Activated T-helper 1 cell treated with anti-CD3 and anti-CD28 coated beads, Interleukin-12 subunit alpha, Interleukin-12 subunit beta, Interleukin-2, Interleukin-4 antibody, amounts not matched to agents 30 ng/mL and 10 ng/mL and 1 ng/mL, durations not matched to agents 14 hours and 24 hours and 36 hours (primary cell): ENCODE measurements around the gene RYR3. TPM values are rescaled to one million over a fixed set of nuclear protein-coding genes. Genes with fewer than 3 reads are reported as not detected.

ENCODE experiments used
- DNase-seq: peaks from one replicate; pipeline ENCODE4 v3.0.0; 2021; ENCODE audit warnings: low spot score
- H3K27ac Mint-ChIP-seq: one replicate; pipeline ENCODE4 v1.8.0; 2021; ENCODE audit warnings: mild to moderate bottlenecking, mixed read lengths
- H3K27me3 Mint-ChIP-seq: one replicate; pipeline ENCODE4 v1.8.0; 2022; ENCODE audit warnings: mild to moderate bottlenecking, moderate library complexity, mixed read lengths; ENCODE audit not compliant: insufficient read depth
- H3K36me3 Mint-ChIP-seq: one replicate; pipeline ENCODE4 v1.8.0; 2021; ENCODE audit warnings: low read depth, mixed read lengths
- H3K4me1 Mint-ChIP-seq: one replicate; pipeline ENCODE4 v1.8.0; 2021; ENCODE audit warnings: low read depth, mixed read lengths
- H3K4me3 Mint-ChIP-seq: one replicate; pipeline ENCODE4 v1.8.0; 2021; ENCODE audit warnings: mild to moderate bottlenecking, moderate library complexity, mixed read lengths
- H3K9me3 Mint-ChIP-seq: one replicate; pipeline ENCODE4 v1.8.0; 2021; ENCODE audit warnings: mixed read lengths
- intact Hi-C: fragments of 100-400 bp; cut with micrococcal nuclease; formaldehyde crosslinking; loops from one replicate; pipeline ENCODE4 v1.15.1; 2024
- total RNA-seq: library from RNA; stranded (reverse); gene quantifications from 2 replicates; pipeline ENCODE4 v1.2.3, GENCODE V29; 2022

RYR3 gene
- total RNA-seq, 1 donor from 2014 or later: not detected

- Mint-ChIP-seq H3K36me3 (no peaks in the 10 kb centered on the region), H3K9me3 (no peaks in the 10 kb centered on the region), H3K27me3 (peaks cover 4% of the 10 kb centered on the region), H3K27ac (no peak overlapping the region), H3K4me1 (no peaks in the 10 kb centered on the region), H3K4me3 (no peak overlapping the region)
- intact Hi-C loops: no loop called here
- DNase-seq: no peak
Observed at GRCh38 chr15:33678176-33678575, 367.4 kb downstream of the RYR3 start.

DNA sequence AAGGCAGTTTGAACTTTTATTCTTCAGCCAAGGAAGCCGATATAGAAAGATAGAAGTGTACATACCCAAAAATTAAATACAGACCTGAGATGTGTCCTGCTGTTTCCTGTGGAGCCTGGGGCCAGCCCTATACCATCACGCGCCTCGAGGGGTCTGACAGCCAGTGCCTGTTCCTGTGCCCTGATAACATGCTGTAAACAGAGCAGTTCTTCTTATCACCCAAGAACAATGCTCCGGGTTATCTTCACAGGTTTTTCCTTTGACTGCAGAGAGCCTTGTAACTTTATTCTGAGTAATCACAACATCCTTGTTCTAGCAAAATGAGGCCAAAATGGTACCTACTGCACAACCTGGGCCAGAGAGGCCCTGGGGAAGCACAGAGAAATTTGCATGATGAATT lies 367.8 kb downstream of the RYR3 start:
- H3K27me3 Mint-ChIP-seq: peaks cover 4% of the 10 kb centered on the region
- H3K4me3 Mint-ChIP-seq: no peak overlapping the region
- intact Hi-C loops: no loop called here
- DNase-seq: no peak
- no peaks in the 10 kb centered on the region for H3K4me1 Mint-ChIP-seq
- H3K27ac Mint-ChIP-seq: no peak overlapping the region
- H3K36me3 Mint-ChIP-seq: no peaks in the 10 kb centered on the region
- no peaks in the 10 kb centered on the region for H3K9me3 Mint-ChIP-seq

DNA sequence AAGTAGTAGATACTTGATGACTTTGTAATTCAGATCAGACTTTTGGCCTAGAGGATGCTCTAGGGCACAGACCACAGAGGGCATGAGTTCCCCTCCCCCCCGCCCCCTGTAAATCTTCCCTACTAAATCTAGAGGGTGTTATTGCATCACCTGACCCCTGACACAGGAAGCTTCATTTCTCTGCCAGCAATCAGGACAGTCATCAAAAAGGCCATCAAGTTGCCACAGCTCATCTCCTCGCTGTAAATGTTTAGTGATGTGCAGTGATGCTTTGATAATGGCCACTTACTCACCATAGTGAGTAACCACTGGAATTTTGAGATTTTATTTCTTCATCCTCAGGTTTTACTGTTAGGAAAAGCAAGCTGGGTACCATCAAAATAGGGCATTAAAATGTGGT lies 368.3 kb downstream of the RYR3 start:
- no peak overlapping the region for H3K4me3 Mint-ChIP-seq
- DNase-seq: no peak
- H3K27ac Mint-ChIP-seq: no peak overlapping the region
- H3K27me3 Mint-ChIP-seq: peaks cover 4% of the 10 kb centered on the region
- H3K9me3 Mint-ChIP-seq: no peaks in the 10 kb centered on the region
- H3K36me3 Mint-ChIP-seq: no peaks in the 10 kb centered on the region
- no peaks in the 10 kb centered on the region for H3K4me1 Mint-ChIP-seq
- intact Hi-C loops: no loop called here

GRCh38 chr15:33680336-33680735 lies 369.6 kb downstream of the RYR3 start:
- H3K4me3 Mint-ChIP-seq: no peak overlapping the region
- H3K36me3 Mint-ChIP-seq: no peaks in the 10 kb centered on the region
- intact Hi-C loops: no loop called here
- H3K9me3 Mint-ChIP-seq: no peaks in the 10 kb centered on the region
- H3K4me1 Mint-ChIP-seq: no peaks in the 10 kb centered on the region
- H3K27ac Mint-ChIP-seq: no peak overlapping the region
- peaks cover 4% of the 10 kb centered on the region for H3K27me3 Mint-ChIP-seq
- DNase-seq: no peak

DNA sequence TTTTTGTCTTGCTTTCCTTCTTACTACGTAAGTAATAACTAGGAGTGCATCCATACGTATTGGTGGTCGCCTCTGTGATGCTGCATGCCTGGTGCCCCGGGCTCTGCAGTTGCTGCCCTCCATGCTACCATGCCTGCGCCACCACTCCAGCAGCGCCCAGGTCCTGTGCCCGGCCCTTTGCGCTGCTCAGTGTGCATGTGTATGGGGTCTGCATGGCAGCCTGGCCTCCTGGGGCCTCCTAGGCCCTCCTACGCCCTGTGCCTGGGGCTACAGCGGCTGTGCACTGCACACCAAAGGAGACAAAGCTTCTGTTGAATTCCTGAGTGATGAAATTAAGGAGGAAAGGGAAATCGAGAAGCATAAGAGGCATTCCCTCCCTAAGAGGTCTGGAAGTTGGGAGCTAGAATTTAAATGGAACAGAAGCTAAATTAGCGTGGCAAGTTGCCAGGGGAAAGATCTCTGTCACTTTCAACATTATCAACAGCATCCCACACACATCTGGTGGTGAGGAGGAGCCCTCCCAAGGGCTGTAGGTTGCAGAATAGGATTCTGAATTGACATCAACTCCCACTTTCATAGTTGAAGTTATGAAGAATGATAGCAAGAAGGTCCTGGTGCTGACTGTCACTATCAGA lies 382.5 kb downstream of the RYR3 start:
- Mint-ChIP-seq H3K27ac (no peak overlapping the region), H3K4me1 (no peaks in the 10 kb centered on the region), H3K4me3 (no peak overlapping the region), H3K9me3 (no peaks in the 10 kb centered on the region), H3K27me3 (peaks cover 2% of the 10 kb centered on the region), H3K36me3 (no peaks in the 10 kb centered on the region)
- no peak for DNase-seq
- intact Hi-C loops: no loop called here

GRCh38 chr15:33698126-33698525 lies 387.4 kb downstream of the RYR3 start:
- H3K36me3 Mint-ChIP-seq: no peaks in the 10 kb centered on the region
- H3K4me1 Mint-ChIP-seq: no peaks in the 10 kb centered on the region
- no peak overlapping the region for H3K27ac Mint-ChIP-seq
- intact Hi-C loops: no loop called here
- H3K9me3 Mint-ChIP-seq: no peaks in the 10 kb centered on the region
- H3K4me3 Mint-ChIP-seq: no peak overlapping the region
- H3K27me3 Mint-ChIP-seq: peaks cover 2% of the 10 kb centered on the region
- DNase-seq: no peak

DNA sequence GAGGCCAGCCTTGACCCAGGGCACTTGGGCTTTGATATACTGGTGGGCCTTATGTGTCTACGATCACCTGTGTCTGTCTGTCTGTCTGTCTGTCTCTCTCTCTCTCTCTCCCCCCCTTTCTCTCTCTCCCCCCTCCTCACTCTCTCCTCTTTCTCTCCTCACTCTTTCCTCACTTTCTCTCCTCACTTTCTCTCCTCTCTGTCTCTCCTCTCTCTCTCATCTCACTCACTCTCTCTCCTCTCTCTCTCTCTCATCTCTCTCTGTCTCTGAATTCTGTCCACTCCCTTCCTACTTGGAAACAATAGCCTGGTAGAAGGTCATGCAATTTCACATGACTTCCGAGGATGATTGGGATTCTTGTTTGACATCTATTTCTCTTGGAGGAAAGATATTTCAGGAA lies 388.4 kb downstream of the RYR3 start:
- intact Hi-C loops: no loop called here
- no peak for DNase-seq
- no peak overlapping the region for H3K4me3 Mint-ChIP-seq
- peaks cover 2% of the 10 kb centered on the region for H3K27me3 Mint-ChIP-seq
- no peaks in the 10 kb centered on the region for H3K9me3 Mint-ChIP-seq
- no peaks in the 10 kb centered on the region for H3K4me1 Mint-ChIP-seq
- H3K27ac Mint-ChIP-seq: no peak overlapping the region
- H3K36me3 Mint-ChIP-seq: no peaks in the 10 kb centered on the region

DNA sequence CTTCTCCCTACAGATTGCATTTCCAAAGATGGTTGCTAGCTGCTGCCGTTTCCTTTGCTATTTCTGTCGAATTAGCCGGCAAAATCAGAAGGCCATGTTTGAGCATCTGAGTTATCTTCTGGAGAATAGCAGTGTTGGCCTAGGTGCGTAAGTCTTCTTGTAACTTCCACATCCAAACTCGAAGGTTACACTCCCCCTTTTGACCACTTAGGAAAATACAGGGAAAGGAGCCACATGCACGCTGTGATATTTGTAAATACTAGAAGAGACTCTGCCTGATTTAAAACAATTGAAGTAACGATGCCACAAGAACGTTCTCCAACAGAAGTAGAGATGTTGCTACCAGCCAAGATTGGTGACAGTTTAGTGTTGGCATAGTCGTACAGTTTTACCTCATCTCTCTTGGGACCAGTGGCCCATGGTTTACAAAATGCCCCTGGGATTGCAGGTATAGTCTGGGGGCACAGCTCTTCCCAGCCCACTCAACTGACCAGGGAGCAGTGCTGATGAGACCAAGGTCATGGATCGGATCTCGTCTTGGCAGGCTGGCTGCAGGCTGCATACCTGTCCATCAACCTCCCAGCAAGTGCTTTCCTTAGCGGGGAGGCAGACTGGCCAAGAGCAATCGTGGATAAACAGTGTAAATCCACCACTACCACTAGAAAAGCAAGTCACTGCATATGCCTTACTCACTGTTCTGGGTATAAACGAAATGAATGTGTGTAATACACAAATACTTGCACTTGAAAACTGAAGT lies 389.1 kb downstream of the RYR3 start:
- Mint-ChIP-seq H3K36me3 (no peaks in the 10 kb centered on the region), H3K27ac (no peak overlapping the region), H3K9me3 (no peaks in the 10 kb centered on the region), H3K4me3 (no peak overlapping the region), H3K27me3 (peaks cover 2% of the 10 kb centered on the region), H3K4me1 (no peaks in the 10 kb centered on the region)
- intact Hi-C loops: loop anchor here (1.0 kb wide), 1 partner anchor 614 kb away; no protein-coding TSS in a partner anchor
- no peak for DNase-seq

DNA sequence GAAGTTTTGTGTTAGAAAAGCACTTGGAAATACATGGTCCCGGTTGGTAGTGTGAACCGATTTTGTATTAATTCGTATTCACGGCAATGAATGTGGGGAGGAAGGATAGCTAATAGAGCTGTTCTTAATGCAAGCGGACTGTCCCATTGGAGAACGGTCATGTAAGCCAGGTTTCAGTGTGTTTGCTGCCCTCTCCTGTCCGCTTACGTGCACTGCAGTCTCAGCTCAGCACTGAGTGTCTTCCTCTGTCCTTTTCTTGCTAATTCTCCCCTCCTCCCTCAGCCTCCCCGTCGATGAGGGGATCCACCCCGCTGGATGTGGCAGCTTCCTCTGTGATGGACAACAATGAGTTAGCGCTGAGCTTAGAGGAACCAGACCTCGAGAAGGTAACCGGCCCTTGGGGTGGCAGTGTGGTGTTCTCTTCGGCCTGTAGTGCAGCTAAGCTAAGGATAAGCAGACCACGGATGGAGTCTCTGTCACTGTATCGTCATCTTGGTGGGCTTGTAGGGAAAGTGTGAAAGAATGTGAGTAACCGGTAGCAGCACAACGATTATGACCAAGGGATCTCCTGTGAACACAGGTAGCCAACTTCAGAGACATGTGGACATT lies 390.0 kb downstream of the RYR3 start:
- no peaks in the 10 kb centered on the region for H3K9me3 Mint-ChIP-seq
- intact Hi-C loops: loop anchor here (1.0 kb wide), 1 partner anchor 614 kb away; no protein-coding TSS in a partner anchor
- peaks cover 2% of the 10 kb centered on the region for H3K27me3 Mint-ChIP-seq
- no peak overlapping the region for H3K4me3 Mint-ChIP-seq
- no peak overlapping the region for H3K27ac Mint-ChIP-seq
- DNase-seq: peak; percentile 12
- no peaks in the 10 kb centered on the region for H3K4me1 Mint-ChIP-seq
- no peaks in the 10 kb centered on the region for H3K36me3 Mint-ChIP-seq

DNA sequence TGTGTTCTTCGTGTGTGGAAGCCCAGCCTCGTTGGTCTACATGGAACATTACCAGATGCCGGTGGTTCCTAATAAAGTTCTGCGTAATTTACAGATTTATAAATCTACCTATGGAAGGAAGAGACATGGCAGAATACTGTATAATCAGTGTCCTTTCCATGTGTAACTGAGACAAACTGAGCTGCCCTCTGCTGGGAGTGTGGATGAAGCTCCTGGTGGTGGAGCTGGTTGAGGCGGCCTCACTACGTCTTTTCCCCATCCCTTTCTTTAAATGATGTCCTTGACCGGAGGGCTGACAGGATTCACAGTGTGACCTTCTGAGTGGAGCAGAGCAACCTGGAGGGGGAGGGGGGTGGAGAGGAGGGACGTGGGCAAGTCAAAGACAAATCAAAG lies 390.5 kb downstream of the RYR3 start:
- H3K4me3 Mint-ChIP-seq: no peak overlapping the region
- H3K9me3 Mint-ChIP-seq: no peaks in the 10 kb centered on the region
- H3K4me1 Mint-ChIP-seq: no peaks in the 10 kb centered on the region
- intact Hi-C loops: no loop called here
- no peak for DNase-seq
- H3K36me3 Mint-ChIP-seq: no peaks in the 10 kb centered on the region
- H3K27ac Mint-ChIP-seq: no peak overlapping the region
- H3K27me3 Mint-ChIP-seq: peaks cover 1% of the 10 kb centered on the region

- no peak overlapping the region for H3K27ac Mint-ChIP-seq
- peaks cover 2% of the 10 kb centered on the region for H3K27me3 Mint-ChIP-seq
Observed at GRCh38 chr15:33706173-33706572, 395.4 kb downstream of the RYR3 start.

GRCh38 chr15:33710748-33711147 lies 400.0 kb downstream of the RYR3 start:
- Mint-ChIP-seq H3K4me3 (no peak overlapping the region), H3K9me3 (peaks cover 14% of the 10 kb centered on the region), H3K36me3 (no peaks in the 10 kb centered on the region), H3K27me3 (peaks cover 2% of the 10 kb centered on the region), H3K27ac (no peak overlapping the region), H3K4me1 (no peaks in the 10 kb centered on the region)
- DNase-seq: no peak
- intact Hi-C loops: no loop called here

More at GRCh38 chr15:33706173-33706572, 395.4 kb downstream of the RYR3 start:
- no peaks in the 10 kb centered on the region for H3K9me3 Mint-ChIP-seq
- H3K36me3 Mint-ChIP-seq: no peaks in the 10 kb centered on the region
- no peak overlapping the region for H3K4me3 Mint-ChIP-seq
- no peak for DNase-seq
- intact Hi-C loops: no loop called here
- H3K4me1 Mint-ChIP-seq: no peaks in the 10 kb centered on the region

GRCh38 chr15:33716025-33716424 lies 405.3 kb downstream of the RYR3 start:
- Mint-ChIP-seq H3K4me3 (no peak overlapping the region), H3K27me3 (no peaks in the 10 kb centered on the region), H3K27ac (no peak overlapping the region), H3K9me3 (peaks cover 18% of the 10 kb centered on the region), H3K4me1 (no peaks in the 10 kb centered on the region), H3K36me3 (no peaks in the 10 kb centered on the region)
- intact Hi-C loops: no loop called here
- no peak for DNase-seq
